ENCODE measurements around the gene PAPOLG.

Gene PAPOLG

GRCh38 chr2:60837123-60837522 lies 81.1 kb downstream of the PAPOLG start:
- Histone ChIP-seq H3K4me2 (ENCODE audit: low read depth, low read length, poor library complexity, severe bottlenecking) (peak overlapping the region; percentile 0), H3K9me2 (replicated peaks; ENCODE audit: insufficient read depth, low read length) (no peaks in the 10 kb centered on the region), H3K27me3 (ENCODE audit: low read length) (no peaks in the 10 kb centered on the region), H3K79me2 (ENCODE audit: insufficient read depth, low read length) (no peaks in the 10 kb centered on the region), H3K9me3 (ENCODE audit: insufficient read depth, low read length) (no peaks in the 10 kb centered on the region), H4K20me1 (ENCODE audit: low read depth, low read length) (no peaks in the 10 kb centered on the region), H2AFZ (ENCODE audit: low read depth, low read length, severe bottlenecking) (no peak overlapping the region), H3K9ac (ENCODE audit: low read length) (no peak overlapping the region), H3K36me3 (ENCODE audit: low read length) (no peaks in the 10 kb centered on the region), H3K4me3 (ENCODE audit: insufficient read depth, low read length, poor library complexity, severe bottlenecking) (no peak overlapping the region), H3F3A (ENCODE audit: insufficient read depth) (peaks cover 39% of the 10 kb centered on the region), H3K27ac (ENCODE audit: low read depth, low read length) (0 out of 2 replicates have a peak overlapping the region, but pooled peaks have one; percentile 1)
- TF ChIP-seq CTCF (IDR thresholded peaks at IDR 0.05; ENCODE audit: insufficient read depth, low read length, poor library complexity, severe bottlenecking) (no peak), EZH2phosphoT487 (conservative IDR thresholded peaks at IDR 0.05; ENCODE audit: low read length) (no peak)

DNA sequence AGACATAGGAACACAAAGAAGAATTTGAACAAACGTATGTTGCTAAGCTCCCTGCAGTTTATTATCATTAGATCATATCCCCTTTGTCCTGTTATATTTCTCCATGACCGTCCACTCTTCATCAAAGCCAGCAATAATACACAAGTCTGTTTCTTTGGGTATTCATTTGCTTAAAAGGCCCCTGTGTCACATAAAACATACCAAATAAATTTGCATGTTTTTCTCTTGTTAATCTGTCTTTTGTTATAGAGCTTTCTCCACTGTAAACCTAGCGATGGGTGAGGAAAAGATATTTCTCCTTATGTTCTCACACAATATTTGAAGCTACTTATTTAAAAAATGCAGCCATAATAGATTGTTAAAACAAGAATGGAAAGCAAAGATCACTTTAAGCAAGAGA lies 82.4 kb downstream of the PAPOLG start:
- Histone ChIP-seq H3K36me3 (ENCODE audit: low read length) (no peaks in the 10 kb centered on the region), H3F3A (ENCODE audit: insufficient read depth) (peaks cover 52% of the 10 kb centered on the region), H3K9me3 (ENCODE audit: insufficient read depth, low read length) (no peaks in the 10 kb centered on the region), H3K79me2 (ENCODE audit: insufficient read depth, low read length) (no peaks in the 10 kb centered on the region), H3K4me3 (ENCODE audit: insufficient read depth, low read length, poor library complexity, severe bottlenecking) (no peak overlapping the region), H3K27me3 (ENCODE audit: low read length) (no peaks in the 10 kb centered on the region), H3K27ac (ENCODE audit: low read depth, low read length) (peak overlapping the region; percentile 98), H2AFZ (ENCODE audit: low read depth, low read length, severe bottlenecking) (no peak overlapping the region), H4K20me1 (ENCODE audit: low read depth, low read length) (no peaks in the 10 kb centered on the region), H3K9ac (ENCODE audit: low read length) (peak overlapping the region; percentile 52), H3K4me2 (ENCODE audit: low read depth, low read length, poor library complexity, severe bottlenecking) (peak overlapping the region; percentile 81), H3K9me2 (replicated peaks; ENCODE audit: insufficient read depth, low read length) (no peaks in the 10 kb centered on the region)
- no peak for TF ChIP-seq CTCF (IDR thresholded peaks at IDR 0.05; ENCODE audit: insufficient read depth, low read length, poor library complexity, severe bottlenecking)
- no peak for TF ChIP-seq EZH2phosphoT487 (conservative IDR thresholded peaks at IDR 0.05; ENCODE audit: low read length)

DNA sequence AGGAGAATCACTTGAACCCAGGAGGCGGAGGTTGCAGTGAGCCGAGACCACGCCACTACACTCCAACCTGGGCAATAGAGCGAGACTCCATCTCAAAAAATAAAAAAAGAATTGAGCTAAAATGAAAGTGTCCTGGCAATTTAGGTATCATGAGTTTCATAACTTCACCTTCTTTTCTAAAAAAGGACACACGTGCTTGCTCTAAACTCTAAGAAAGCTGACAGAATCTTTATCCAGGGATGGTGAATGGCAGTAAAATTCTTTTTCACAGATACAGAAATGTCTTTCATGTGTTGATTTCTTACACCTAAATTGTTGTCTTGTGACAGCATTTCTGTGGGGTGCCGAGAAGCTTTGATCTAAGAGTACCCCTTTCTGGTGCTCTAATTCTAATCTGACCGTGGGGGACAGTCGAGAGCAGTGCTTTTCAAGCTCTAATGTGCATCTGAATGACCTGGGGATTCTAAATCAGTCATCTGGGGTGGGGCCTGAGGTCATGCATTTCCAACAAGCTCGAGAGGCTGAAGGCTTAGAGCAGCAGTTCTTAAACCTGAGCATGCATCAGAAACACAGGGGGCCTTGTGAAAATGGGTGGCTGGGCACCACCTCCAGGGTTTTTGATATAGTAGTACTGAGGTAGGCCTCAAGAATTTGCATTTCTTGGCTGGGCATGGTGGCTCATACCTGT lies 83.2 kb downstream of the PAPOLG start:
- H3K9me3 ChIP-seq (ENCODE audit: insufficient read depth, low read length) = no peaks in the 10 kb centered on the region
- H2AFZ ChIP-seq (ENCODE audit: low read depth, low read length, severe bottlenecking) = no peak overlapping the region
- peaks cover 60% of the 10 kb centered on the region for H3F3A ChIP-seq (ENCODE audit: insufficient read depth)
- no peaks in the 10 kb centered on the region for H3K9me2 ChIP-seq (replicated peaks; ENCODE audit: insufficient read depth, low read length)
- TF ChIP-seq EZH2phosphoT487 (conservative IDR thresholded peaks at IDR 0.05; ENCODE audit: low read length) (no peak), CTCF (IDR thresholded peaks at IDR 0.05; ENCODE audit: insufficient read depth, low read length, poor library complexity, severe bottlenecking) (peak; percentile 63)
- peak overlapping the region; percentile 98 for H3K27ac ChIP-seq (ENCODE audit: low read depth, low read length)
- H3K27me3 ChIP-seq (ENCODE audit: low read length) = no peaks in the 10 kb centered on the region
- no peaks in the 10 kb centered on the region for H4K20me1 ChIP-seq (ENCODE audit: low read depth, low read length)
- H3K36me3 ChIP-seq (ENCODE audit: low read length) = no peaks in the 10 kb centered on the region
- H3K9ac ChIP-seq (ENCODE audit: low read length) = peak overlapping the region; percentile 52
- H3K4me2 ChIP-seq (ENCODE audit: low read depth, low read length, poor library complexity, severe bottlenecking) = peak overlapping the region; percentile 81
- H3K4me3 ChIP-seq (ENCODE audit: insufficient read depth, low read length, poor library complexity, severe bottlenecking) = no peak overlapping the region
- no peaks in the 10 kb centered on the region for H3K79me2 ChIP-seq (ENCODE audit: insufficient read depth, low read length)

Data from SU-DHL-6 (cell line).